GM23248 (cell line): ENCODE results near the gene SP2. TPM values are rescaled to one million over a fixed set of nuclear protein-coding genes. Genes with fewer than 3 reads are reported as not detected.

Experiments
- DNase-seq: peaks from one replicate; pipeline ENCODE4 v3.0.0-alpha.2; 2015
- H2AFZ ChIP-seq: fragments of 200-600 bp; sonication (generic); 2 replicates; pipeline ENCODE4 v1.6.1; 2016; ENCODE audit warnings: antibody characterized with exemption
- H3F3A ChIP-seq: fragments of 200-600 bp; sonication (generic); 2 replicates; pipeline ENCODE4 v1.6.1; 2016; ENCODE audit warnings: mild to moderate bottlenecking, antibody characterized with exemption, mixed run types; ENCODE audit not compliant: insufficient read depth
- H3K27ac ChIP-seq: fragments of 200-600 bp; sonication (generic); 2 replicates; pipeline ENCODE4 v1.5.1; 2016; ENCODE audit warnings: mild to moderate bottlenecking
- H3K27me3 ChIP-seq: fragments of 200-600 bp; sonication (generic); replicated peaks from 2 replicates; pipeline ENCODE4 v1.6.1; 2016; ENCODE audit warnings: mild to moderate bottlenecking; ENCODE audit not compliant: insufficient read depth
- H3K36me3 ChIP-seq: fragments of 200-600 bp; sonication (generic); 2 replicates; pipeline ENCODE4 v1.6.1; 2016; ENCODE audit warnings: low read depth, mild to moderate bottlenecking
- H3K4me1 ChIP-seq: fragments of 200-600 bp; sonication (generic); 2 replicates; pipeline ENCODE4 v1.6.1; 2016; ENCODE audit warnings: mild to moderate bottlenecking; ENCODE audit not compliant: insufficient read depth
- H3K4me2 ChIP-seq: fragments of 200-600 bp; sonication (generic); one replicate; pipeline ENCODE4 v1.6.1; 2016; ENCODE audit warnings: mild to moderate bottlenecking; ENCODE audit not compliant: unreplicated experiment
- H3K4me3 ChIP-seq: fragments of 200-600 bp; sonication (generic); 2 replicates; pipeline ENCODE4 v1.5.1; 2016; ENCODE audit warnings: mild to moderate bottlenecking
- H3K79me2 ChIP-seq: fragments of 200-600 bp; sonication (generic); 2 replicates; pipeline ENCODE4 v1.6.1; 2016; ENCODE audit warnings: mild to moderate bottlenecking; ENCODE audit not compliant: insufficient read depth
- H3K9ac ChIP-seq: fragments of 200-600 bp; sonication (generic); 2 replicates; pipeline ENCODE4 v1.6.1; 2016; ENCODE audit warnings: mild to moderate bottlenecking
- H3K9me2 ChIP-seq: fragments of 200-600 bp; sonication (generic); 2 replicates; pipeline ENCODE4 v1.6.1; 2016; ENCODE audit warnings: mixed run types, mild to moderate bottlenecking, moderate library complexity; ENCODE audit not compliant: insufficient read depth
- H3K9me3 ChIP-seq: fragments of 200-600 bp; sonication (generic); one replicate; pipeline ENCODE4 v1.6.1; 2017; ENCODE audit warnings: low read depth
- H4K20me1 ChIP-seq: fragments of 200-600 bp; sonication (generic); 2 replicates; pipeline ENCODE4 v1.6.0; 2016; ENCODE audit not compliant: insufficient read depth
- EZH2 ChIP-seq: fragments of 200-600 bp; sonication (generic); IDR thresholded peaks from 2 replicates; pipeline ENCODE4 v1.6.1; 2018; ENCODE audit warnings: antibody characterized with exemption, mild to moderate bottlenecking; ENCODE audit not compliant: insufficient read depth, poor library complexity, severe bottlenecking
- EZH2phosphoT487 ChIP-seq: fragments of 200-600 bp; sonication (generic); IDR thresholded peaks from 2 replicates; pipeline ENCODE4 v1.6.1; 2018; ENCODE audit warnings: antibody characterized with exemption, moderate library complexity, mild to moderate bottlenecking, low read depth; ENCODE audit not compliant: insufficient read depth
- WGBS, 2 experiments: methylation state at CpG; one replicate each; pipeline ENCODE4 v1.1.6; 2015 to 2017; ENCODE audit warnings: low lambda C conversion rate in 2 of 2, low coverage in 1 of 2; ENCODE audit errors: missing lambda C conversion rate in 2 of 2; 5-methylcytosine and 5-hydroxymethylcytosine counted together
- in situ Hi-C: fragments of 300-500 bp; cut with MboI; formaldehyde crosslinking; loops from 2 replicates; pipeline ENCODE4 v1.15.0; 2020
- polyA plus RNA-seq: library from polyadenylated mRNA; unstranded; fragments of >200 nt; fragmentation: Nextera tagmentation; extraction: Ambion mirVana; gene quantifications from 2 replicates; pipeline ENCODE4 v1.2.1, GENCODE V29; 2016
- total RNA-seq: library from RNA; depleted of rRNA; stranded (reverse); fragments of >200 nt; shearing (Covaris generic); gene quantifications from 2 replicates; pipeline ENCODE4 v1.2.3, GENCODE V29; 2014

SP2 gene
- total and polyA plus RNA-seq, 2 experiments from 2014 or later = 3.2 to 14.2 TPM

- Histone ChIP-seq H3K27me3 (peaks cover 39% of the 10 kb centered on the region), H3K27ac (no peak overlapping the region), H3F3A (no peaks in the 10 kb centered on the region), H3K4me3 (no peak overlapping the region), H3K9me2 (no peaks in the 10 kb centered on the region), H3K9ac (no peak overlapping the region), H3K79me2 (no peaks in the 10 kb centered on the region), H4K20me1 (no peaks in the 10 kb centered on the region), H2AFZ (no peak overlapping the region), H3K4me2 (no peak overlapping the region), H3K4me1 (peaks cover 4% of the 10 kb centered on the region; the same call in 1 of the 2 replicates), H3K36me3 (no peaks in the 10 kb centered on the region), H3K9me3 (no peaks in the 10 kb centered on the region)
- no peak for DNase-seq
- 34 to 36% methylated on average over 5 of the region's 5 CpGs for WGBS, 2 experiments
- TF ChIP-seq EZH2 = no peak
- TF ChIP-seq EZH2phosphoT487 = no peak
- in situ Hi-C loops = no loop called here
These were observed 42.4 kb upstream of the SP2 start for GRCh38 chr17:47853616-47854015.

DNA sequence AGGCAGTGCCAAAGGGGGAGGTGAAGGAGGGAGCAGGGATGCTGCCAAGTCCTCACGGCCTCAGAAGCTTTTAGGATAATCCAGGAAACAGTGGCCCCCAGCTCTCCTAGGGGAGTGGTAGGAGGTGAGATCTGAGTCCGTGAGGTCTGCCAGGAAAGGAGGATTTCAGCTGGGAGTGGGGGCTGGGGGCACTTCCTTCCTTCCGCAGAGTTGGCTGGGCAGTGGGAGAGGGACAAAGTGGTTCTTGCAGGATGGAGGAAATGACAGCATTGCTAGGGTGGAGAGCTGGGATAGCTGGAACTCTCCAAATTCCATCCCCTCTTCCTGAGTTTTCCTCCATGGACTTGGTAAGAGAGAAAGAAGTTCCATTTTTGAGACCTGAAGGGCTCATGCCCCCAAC, 40.3 kb upstream of the SP2 start:
- no peaks in the 10 kb centered on the region for H3K79me2 ChIP-seq
- no peak for TF ChIP-seq EZH2phosphoT487
- TF ChIP-seq EZH2 = no peak
- H3K27ac ChIP-seq = no peak overlapping the region
- H2AFZ ChIP-seq = peak overlapping the region; percentile 24; the same call in 1 of the 2 replicates
- in situ Hi-C loops = no loop called here
- H3K4me1 ChIP-seq = peaks cover 4% of the 10 kb centered on the region; the same call in 1 of the 2 replicates
- no peak overlapping the region for H3K9ac ChIP-seq
- no peaks in the 10 kb centered on the region for H4K20me1 ChIP-seq
- H3K9me3 ChIP-seq = no peaks in the 10 kb centered on the region
- no peaks in the 10 kb centered on the region for H3F3A ChIP-seq
- H3K36me3 ChIP-seq = no peaks in the 10 kb centered on the region
- H3K27me3 ChIP-seq = peaks cover 39% of the 10 kb centered on the region
- no peak overlapping the region for H3K4me2 ChIP-seq
- H3K4me3 ChIP-seq = no peak overlapping the region
- DNase-seq = no peak
- no peaks in the 10 kb centered on the region for H3K9me2 ChIP-seq
- WGBS, 2 experiments = 27 to 33% methylated on average over 3 of the region's 3 CpGs

GRCh38 chr17:47856830-47857229, 39.2 kb upstream of the SP2 start:
- Histone ChIP-seq H3F3A (no peaks in the 10 kb centered on the region), H3K27ac (no peak overlapping the region), H2AFZ (no peak overlapping the region), H3K9me2 (no peaks in the 10 kb centered on the region), H3K36me3 (no peaks in the 10 kb centered on the region), H3K4me2 (no peak overlapping the region), H3K27me3 (peaks cover 38% of the 10 kb centered on the region), H3K9me3 (no peaks in the 10 kb centered on the region), H3K79me2 (no peaks in the 10 kb centered on the region), H4K20me1 (no peaks in the 10 kb centered on the region), H3K4me1 (peaks cover 4% of the 10 kb centered on the region; the same call in 1 of the 2 replicates), H3K9ac (no peak overlapping the region), H3K4me3 (no peak overlapping the region)
- TF ChIP-seq EZH2 (no peak), EZH2phosphoT487 (no peak)
- in situ Hi-C loops = no loop called here
- no peak for DNase-seq

DNA sequence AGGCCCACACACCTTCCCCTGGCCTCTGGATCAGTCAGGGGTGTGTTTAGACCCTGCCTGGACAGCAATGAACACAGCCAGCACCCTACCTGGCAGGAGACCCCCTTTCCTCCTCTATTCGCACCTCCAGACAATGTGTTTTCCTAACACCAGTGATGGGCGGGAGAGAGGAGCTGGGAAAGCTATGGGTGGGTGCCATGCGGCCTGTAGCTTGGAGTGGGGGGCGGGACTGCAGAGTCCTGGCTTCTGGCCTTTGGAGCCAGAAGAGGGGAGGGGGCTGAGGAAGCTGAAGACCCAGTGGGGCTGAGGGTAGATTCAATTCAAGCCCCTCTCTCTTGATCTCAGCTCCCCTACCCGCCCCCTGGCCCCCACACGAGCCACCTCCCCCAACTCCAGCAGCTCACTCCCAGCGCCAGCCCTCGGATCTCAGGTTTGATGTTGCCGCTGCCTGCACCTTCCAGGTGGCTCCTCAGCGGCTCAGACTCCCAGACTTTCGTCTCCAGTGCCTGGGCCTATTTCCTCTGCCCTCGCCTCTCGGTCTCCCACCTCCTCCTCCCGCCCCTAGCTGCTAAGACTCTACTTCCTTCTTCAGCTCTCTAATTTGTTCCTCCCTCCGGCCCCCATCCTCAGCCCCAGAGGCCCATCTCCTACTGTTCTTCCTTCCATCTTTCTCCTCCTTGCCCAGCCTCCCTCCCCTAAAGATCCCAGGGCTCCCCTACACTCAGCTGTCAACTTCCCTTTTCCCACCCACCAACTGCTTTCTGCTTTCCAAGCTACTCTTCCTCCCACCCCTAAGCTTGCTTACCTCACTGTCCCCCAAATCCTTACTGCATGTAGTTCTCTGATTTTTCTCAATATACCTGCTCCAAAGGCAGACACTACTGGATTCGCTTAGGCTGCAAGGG, 38.2 kb upstream of the SP2 start:
- 66 to 75% methylated on average over 8 to 16 of the region's 16 CpGs for WGBS, 2 experiments
- DNase-seq = no peak
- no peak for TF ChIP-seq EZH2phosphoT487
- Histone ChIP-seq H3K9ac (no peak overlapping the region), H3K9me2 (no peaks in the 10 kb centered on the region), H3K27ac (no peak overlapping the region), H3K9me3 (no peaks in the 10 kb centered on the region), H2AFZ (no peak overlapping the region), H3F3A (no peaks in the 10 kb centered on the region), H3K27me3 (peaks cover 29% of the 10 kb centered on the region), H3K79me2 (no peaks in the 10 kb centered on the region), H3K4me2 (no peak overlapping the region), H3K4me3 (no peak overlapping the region), H4K20me1 (no peaks in the 10 kb centered on the region), H3K4me1 (peaks cover 9% of the 10 kb centered on the region), H3K36me3 (no peaks in the 10 kb centered on the region)
- in situ Hi-C loops = no loop called here
